GM19452 (cell line): ENCODE data around the gene KCNJ5.

Source experiments
- ATAC-seq: cut with Tn5 transposase; IDR thresholded peaks from one replicate; pipeline ENCODE4 v1.9.1; 2021; ENCODE audit not compliant: unreplicated experiment

KCNJ5 gene

GRCh38 chr11:128893578-128894285 is 2.6 kb downstream of the KCNJ5 start:
- peak; percentile 85 for ATAC-seq

DNA sequence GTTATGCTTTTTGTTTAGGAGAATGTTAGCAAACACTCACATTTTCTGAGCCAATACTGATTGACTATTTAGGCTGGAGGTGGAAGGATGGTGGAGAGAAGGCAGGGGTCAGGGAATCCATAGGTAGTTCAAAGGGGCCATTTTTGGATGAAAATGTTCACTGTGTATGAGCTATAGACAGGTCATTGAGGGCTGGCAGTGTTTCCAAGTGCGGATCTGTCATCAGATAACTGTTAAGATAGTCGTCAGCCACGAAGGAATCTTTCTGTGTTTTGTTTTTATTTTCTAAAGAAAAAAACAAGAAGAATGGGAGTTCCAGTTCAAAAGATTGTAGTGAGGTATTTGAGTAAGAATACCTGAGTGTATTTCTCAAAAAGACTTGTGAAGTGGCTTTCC is 3.1 kb downstream of the KCNJ5 start:
- peak; percentile 13 for ATAC-seq

- ATAC-seq = no peak
Measured at GRCh38 chr11:128894685-128895084, 3.5 kb downstream of the KCNJ5 start.

GRCh38 chr11:128895526-128895925 is 4.4 kb downstream of the KCNJ5 start:
- no peak for ATAC-seq

DNA sequence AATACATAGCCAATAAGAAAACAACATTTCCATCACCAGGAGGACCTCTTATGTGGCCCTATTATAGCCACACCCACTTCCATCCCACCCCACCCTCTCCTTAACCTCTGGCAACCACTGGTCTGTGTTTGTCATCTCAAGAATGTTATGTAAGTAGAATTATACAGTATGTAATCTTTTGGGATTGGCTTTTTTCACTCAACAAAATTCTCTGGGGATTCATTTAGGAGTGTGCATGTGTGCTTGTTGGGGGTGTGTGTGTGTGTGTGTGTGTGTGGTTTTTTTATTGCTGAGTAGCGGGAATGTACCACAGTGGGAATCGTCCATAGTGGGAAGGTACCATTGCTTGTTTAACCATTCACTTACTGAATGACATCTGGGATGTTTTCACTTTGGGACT is 5.2 kb downstream of the KCNJ5 start:
- ATAC-seq = no peak

GRCh38 chr11:128897826-128898225 is 6.7 kb downstream of the KCNJ5 start:
- ATAC-seq = no peak

DNA sequence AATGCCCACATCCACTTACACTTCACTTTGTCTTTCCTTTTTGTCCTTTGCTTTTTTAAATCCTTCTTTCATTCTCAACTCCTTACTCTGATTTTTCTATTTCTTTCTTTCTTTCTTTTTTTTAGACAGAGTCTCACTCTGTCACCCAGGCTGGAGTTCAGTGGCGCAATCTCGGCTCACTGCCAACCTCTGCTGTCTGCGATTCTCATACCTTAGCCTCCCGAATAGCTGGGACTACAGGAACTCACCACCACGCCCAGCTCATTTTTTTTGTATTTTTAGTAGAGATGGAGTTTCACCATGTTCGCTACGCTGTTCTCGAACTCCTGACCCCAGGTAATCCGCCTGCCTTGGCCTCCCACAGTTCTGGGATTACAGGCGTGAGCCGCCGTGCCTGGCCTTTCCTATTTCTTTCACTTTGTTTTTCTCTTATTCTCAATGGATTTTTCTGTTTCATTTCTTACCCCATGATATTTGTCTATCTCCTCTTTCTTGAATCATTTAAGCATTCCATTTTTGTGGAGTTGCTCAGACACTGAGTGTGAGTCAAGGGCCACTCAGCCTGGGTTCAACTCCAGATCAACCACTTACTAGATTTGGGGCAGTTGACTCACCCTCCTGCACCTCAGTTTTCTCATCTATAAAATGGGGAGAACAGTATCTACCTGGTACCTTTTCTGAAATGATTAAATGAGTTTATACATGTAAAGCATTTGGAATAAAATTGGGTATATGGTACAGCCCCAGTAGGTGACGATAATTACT is 7.6 kb downstream of the KCNJ5 start:
- ATAC-seq = no peak

DNA sequence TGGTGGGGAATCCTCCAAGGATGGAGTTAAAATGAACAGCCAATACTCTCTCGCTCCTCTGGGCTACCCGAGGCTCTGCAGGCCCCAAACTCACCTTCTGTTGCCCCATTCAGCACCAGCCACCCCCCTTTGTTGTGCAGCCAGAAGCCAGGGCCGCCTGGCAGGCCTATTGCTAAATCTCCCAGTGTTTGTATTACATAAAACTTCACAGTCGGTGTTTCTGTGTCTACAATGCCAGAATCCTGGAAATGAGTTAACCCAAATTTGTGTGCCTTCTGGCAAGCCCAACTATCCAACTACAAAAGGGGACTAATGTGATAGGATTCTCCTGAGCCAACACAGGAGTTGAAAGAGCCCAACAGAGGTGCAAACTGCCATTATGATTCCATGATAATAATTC is 9.3 kb downstream of the KCNJ5 start:
- no peak for ATAC-seq

GRCh38 chr11:128901653-128902514 is 10.7 kb downstream of the KCNJ5 start:
- ATAC-seq = no peak

- ATAC-seq = no peak
Measured at GRCh38 chr11:128902515-128903066, 11.4 kb downstream of the KCNJ5 start.

GRCh38 chr11:128903248-128904061 is 12.3 kb downstream of the KCNJ5 start:
- ATAC-seq = no peak

- ATAC-seq = no peak
Measured at GRCh38 chr11:128904303-128904655, 13.1 kb downstream of the KCNJ5 start.

DNA sequence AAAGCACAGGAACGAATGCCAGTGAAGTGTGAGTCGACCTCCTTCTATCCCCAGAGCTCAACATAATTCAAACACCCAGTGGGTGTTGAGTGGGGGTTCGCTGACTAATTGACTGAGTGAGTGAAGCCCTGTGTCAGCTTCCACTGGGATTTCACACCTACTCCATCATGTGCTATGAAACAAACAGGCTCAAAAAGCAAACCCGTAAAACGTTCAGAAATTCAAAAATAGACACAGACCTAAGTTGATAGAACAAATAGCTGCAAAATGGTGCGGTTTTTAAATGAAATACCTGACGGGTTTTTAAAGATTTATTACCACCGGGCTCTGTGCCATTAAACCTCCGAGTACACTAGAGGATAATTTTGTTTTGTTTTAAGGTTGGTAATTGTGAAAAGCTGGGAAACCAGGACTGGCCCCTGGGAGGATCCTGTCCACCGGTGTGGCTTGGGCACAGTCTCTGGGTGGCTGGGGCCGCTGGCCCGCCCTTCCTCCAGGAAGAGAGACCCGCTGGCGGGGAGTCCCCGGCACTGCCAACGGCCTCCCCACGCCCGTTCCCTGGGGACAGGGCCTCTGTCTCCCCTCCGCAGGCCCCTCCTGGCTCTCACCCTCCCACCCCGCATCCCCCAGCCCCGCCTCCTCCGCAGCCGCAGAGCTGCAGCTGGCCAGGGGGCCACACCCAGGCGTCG is 13.6 kb downstream of the KCNJ5 start:
- ATAC-seq = peak; percentile 55

DNA sequence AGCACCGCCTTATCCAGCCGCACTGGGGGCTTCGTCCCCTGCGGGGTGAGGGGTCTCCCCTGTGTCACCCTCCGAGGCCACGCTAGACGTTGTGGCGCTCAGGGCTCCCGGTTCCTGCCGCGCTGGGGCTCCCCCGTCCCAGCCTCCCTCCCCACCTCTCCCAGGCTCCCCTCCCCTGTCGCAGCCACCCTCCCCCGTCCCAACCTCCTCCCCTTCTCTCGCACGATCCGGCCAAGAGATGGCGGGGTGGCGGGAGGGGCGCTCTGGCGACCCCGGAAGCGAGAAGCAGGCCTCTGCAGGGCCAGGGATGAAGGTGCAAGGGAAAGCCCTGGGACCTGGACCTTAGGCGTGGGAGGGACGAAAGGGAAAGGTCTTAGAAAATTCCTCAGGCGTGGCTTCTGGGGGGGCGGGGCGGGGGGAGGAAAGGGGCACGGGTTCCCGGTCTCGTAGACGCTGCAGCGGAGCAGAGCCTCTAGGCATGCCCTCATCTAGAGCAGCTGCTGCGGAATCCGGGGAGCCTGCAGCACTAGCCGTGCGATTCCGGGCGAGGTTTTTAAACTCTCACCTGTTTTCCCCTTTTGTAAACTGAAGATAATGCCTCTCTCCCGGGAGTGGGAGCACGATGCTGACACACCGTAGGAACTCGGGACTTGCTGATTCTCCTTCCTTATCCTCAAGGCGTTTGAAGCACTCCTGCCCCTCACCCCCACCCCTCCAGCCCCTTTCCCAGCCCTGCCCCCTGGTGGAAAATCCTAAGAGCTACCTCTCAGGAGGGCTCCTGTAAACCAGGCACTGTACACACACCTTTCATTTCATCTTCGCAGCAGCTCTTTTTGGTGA is 14.4 kb downstream of the KCNJ5 start:
- peak; percentile 40 for ATAC-seq

GRCh38 chr11:128906185-128907050 is 15.3 kb downstream of the KCNJ5 start:
- no peak for ATAC-seq

DNA sequence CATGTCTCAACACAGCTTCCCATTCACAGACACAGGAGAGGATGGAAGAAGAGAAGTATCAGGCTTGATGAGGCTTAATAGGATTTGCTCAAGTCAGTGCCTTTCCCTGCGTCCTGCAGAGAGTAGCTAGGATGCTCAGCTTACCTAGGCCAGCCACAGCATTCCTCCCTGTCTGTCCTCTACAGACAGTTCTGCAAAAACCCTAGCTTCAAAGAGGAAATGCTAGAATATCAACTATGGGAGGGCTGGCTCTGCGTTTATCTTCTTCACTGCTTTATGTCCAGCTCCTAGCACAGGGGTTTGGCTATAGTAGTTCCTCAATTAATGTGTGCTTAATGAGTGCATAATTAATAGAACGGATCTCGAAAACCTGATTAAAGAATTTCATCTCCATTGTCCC is 16.4 kb downstream of the KCNJ5 start:
- ATAC-seq = no peak

- no peak for ATAC-seq
Measured at GRCh38 chr11:128908391-128909246, 17.5 kb downstream of the KCNJ5 start.
